Stomach (tissue), 9 donors: Measurements from ENCODE around the gene LINGO4. TPM values are rescaled to one million over a fixed set of nuclear protein-coding genes. Genes with fewer than 3 reads are reported as not detected.

Source experiments
- DNase-seq, 2 donors: peaks; one replicate each; pipeline versions ENCODE4 v3.0.0 to v3.0.0-alpha.2; 2013 to 2019
- H3K27ac ChIP-seq, 5 donors: fragments of 200-600 bp in 4 of 5; sonication (generic) in 4 of 5; one replicate each; pipeline ENCODE4 v1.5.1; 2013 to 2019; ENCODE audit warnings: mild to moderate bottlenecking in 1 of 5, moderate library complexity in 1 of 5
- H3K27me3 ChIP-seq, 3 donors: fragments of 200-600 bp; sonication (generic); one replicate each; pipeline ENCODE4 v1.5.1; 2017 to 2019; ENCODE audit warnings: mixed run types in 1 of 3
- H3K36me3 ChIP-seq, 4 donors: fragments of 200-600 bp; sonication (generic); 1 replicate in 3 of 4; 2 replicates in 1 of 4; pipeline ENCODE4 v1.5.1; 2016 to 2019
- H3K4me1 ChIP-seq, 4 donors: fragments of 200-600 bp; sonication (generic); one replicate each; pipeline ENCODE4 v1.5.1; 2016 to 2019
- H3K4me3 ChIP-seq, 4 donors: fragments of 200-600 bp; sonication (generic) in 3 of 4; one replicate each; pipeline ENCODE4 v1.5.1; 2016 to 2019; ENCODE audit warnings: mild to moderate bottlenecking in 1 of 4
- H3K9me3 ChIP-seq, 4 donors: fragments of 200-600 bp; sonication (generic); one replicate each; pipeline ENCODE4 v1.5.1; 2016 to 2019
- CTCF ChIP-seq, 7 experiments: fragments of 450-650 bp in 4 of 7; fragments of 200-600 bp in 3 of 7; sonication (generic) in 3 of 7; IDR thresholded peaks; one replicate each; pipeline ENCODE4 v1.5.1; 2016 to 2019; ENCODE audit warnings: antibody characterized with exemption in 7 of 7, control low read depth in 2 of 7, mild to moderate bottlenecking in 1 of 7
- EP300 ChIP-seq: sonication (generic); formaldehyde crosslinking; IDR thresholded peaks from one replicate; pipeline ENCODE4 v1.6.1; 2017; ENCODE audit warnings: antibody characterized with exemption
- POLR2A ChIP-seq, 4 donors: fragments of 450-650 bp; IDR thresholded peaks; one replicate each; pipeline ENCODE4 v1.6.1; 2016; ENCODE audit warnings: antibody characterized with exemption in 4 of 4, control low read depth in 2 of 4, mild to moderate bottlenecking in 1 of 4, moderate library complexity in 1 of 4
- POLR2AphosphoS5 ChIP-seq, 3 donors: sonication (generic); formaldehyde crosslinking; IDR thresholded peaks; one replicate each; pipeline ENCODE4 v1.6.1; 2016; ENCODE audit warnings: antibody characterized with exemption in 3 of 3
- WGBS, 5 donors: extraction: QIAGEN DNeasy Blood & Tissue Kit in 3 of 5; methylation state at CpG; one replicate each; pipeline versions ENCODE4 v1.1.5 to v1.1.7; 2013 to 2018; 5-methylcytosine and 5-hydroxymethylcytosine counted together
- intact Hi-C: fragments of 100-400 bp; cut with DNase I; formaldehyde crosslinking; loops from one replicate; pipeline ENCODE4 v1.15.1; 2023; ENCODE audit warnings: low total_unique reads
- polyA plus RNA-seq, 3 donors: library from polyadenylated mRNA; stranded (reverse); fragments of 200-250 nt; gene quantifications; one replicate each; pipeline ENCODE4 v1.2.3, GENCODE V29; 2013
- total RNA-seq, 5 donors: library from RNA; depleted of rRNA; stranded (reverse); fragments of >200 nt; gene quantifications; one replicate each; pipeline versions ENCODE4 v1.1.0 to v1.2.3, GENCODE V29; 2014 to 2016
- donor health status: healthy with polysubstance abuse.
- donor health status: Bipolar disorder and iron deficiency.
- donor health status: healthy.

The LINGO4 gene
- total and polyA plus RNA-seq, 8 donors, result 0.06 to 3.2 TPM; not detected in 6

GRCh38 chr1:151809290-151809984 is 4.2 kb upstream of the LINGO4 start:
- 61 to 72% (median 62%) methylated on average over 8 of the region's 8 CpGs for WGBS, 5 donors

GRCh38 chr1:151807766-151808165 is 2.5 kb upstream of the LINGO4 start:
- Histone ChIP-seq H3K4me3 (no peak overlapping the region), H3K36me3 (peaks cover 0 to 33% (median 12%) of the 10 kb centered on the region in 4 donors), H3K27ac (no peak overlapping the region), H3K27me3 (peaks cover 0 to 15% (median 0%) of the 10 kb centered on the region in 3 donors), H3K9me3 (no peaks in the 10 kb centered on the region), H3K4me1 (no peaks in the 10 kb centered on the region)
- TF ChIP-seq CTCF (IDR thresholded peaks at IDR 0.05) (no peak), EP300 (no peak), POLR2AphosphoS5 (IDR thresholded peaks at IDR 0.05) (no peak), POLR2A (IDR thresholded peaks at IDR 0.05) (no peak)
- no peak for DNase-seq
- intact Hi-C loops, result no loop called here
- WGBS, 5 donors, result 40 to 78% (median 71%) methylated on average over 1 of the region's 1 CpG

More at GRCh38 chr1:151809290-151809984, 4.2 kb upstream of the LINGO4 start:
- Histone ChIP-seq H3K27ac (no peak overlapping the region), H3K27me3 (peaks cover 0 to 9% (median 0%) of the 10 kb centered on the region in 3 donors), H3K4me3 (no peak overlapping the region), H3K4me1 (peaks cover 0 to 2% (median 0%) of the 10 kb centered on the region in 4 donors), H3K9me3 (no peaks in the 10 kb centered on the region), H3K36me3 (peaks cover 0 to 48% (median 19%) of the 10 kb centered on the region in 4 donors)
- DNase-seq, result no peak
- intact Hi-C loops, result no loop called here
- TF ChIP-seq EP300 (no peak), POLR2A (IDR thresholded peaks at IDR 0.05) (no peak), CTCF (IDR thresholded peaks at IDR 0.05) (no peak), POLR2AphosphoS5 (IDR thresholded peaks at IDR 0.05) (no peak)

- H3K36me3 ChIP-seq, result peaks cover 0 to 33% (median 12%) of the 10 kb centered on the region in 4 donors
- no peak for TF ChIP-seq POLR2AphosphoS5 (IDR thresholded peaks at IDR 0.05)
- no peak for TF ChIP-seq EP300
- no peak for TF ChIP-seq POLR2A (IDR thresholded peaks at IDR 0.05)
- no peak for TF ChIP-seq CTCF (IDR thresholded peaks at IDR 0.05)
- H3K4me3 ChIP-seq, result no peak overlapping the region
- intact Hi-C loops, result no loop called here
- peaks cover 0 to 20% (median 0%) of the 10 kb centered on the region in 3 donors for H3K27me3 ChIP-seq
- H3K27ac ChIP-seq, result no peak overlapping the region
- DNase-seq, result no peak
- WGBS, 5 donors, result 68 to 92% (median 71%) methylated on average over 4 to 5 of the region's 5 CpGs
- no peaks in the 10 kb centered on the region for H3K9me3 ChIP-seq
- H3K4me1 ChIP-seq, result no peaks in the 10 kb centered on the region
Measured at GRCh38 chr1:151807131-151807530, 1.9 kb upstream of the LINGO4 start.

GRCh38 chr1:151806170-151806569 is 951 bp upstream of the LINGO4 start:
- WGBS, 5 donors, result 58 to 85% (median 80%) methylated on average over 5 to 7 of the region's 7 CpGs
- intact Hi-C loops, result no loop called here

More at GRCh38 chr1:151806170-151806569, 951 bp upstream of the LINGO4 start:
- TF ChIP-seq POLR2AphosphoS5 (IDR thresholded peaks at IDR 0.05), result no peak
- no peak for TF ChIP-seq CTCF (IDR thresholded peaks at IDR 0.05)
- H3K36me3 ChIP-seq, result peaks cover 0 to 31% (median 12%) of the 10 kb centered on the region in 4 donors
- no peak overlapping the region for H3K27ac ChIP-seq
- H3K9me3 ChIP-seq, result no peaks in the 10 kb centered on the region
- H3K4me1 ChIP-seq, result no peaks in the 10 kb centered on the region
- peaks cover 0 to 30% (median 0%) of the 10 kb centered on the region in 3 donors for H3K27me3 ChIP-seq
- H3K4me3 ChIP-seq, result no peak overlapping the region
- DNase-seq, result no peak
